M059J (cell line): ENCODE measurements around the gene CBLB. TPM values are rescaled to one million over a fixed set of nuclear protein-coding genes. Genes with fewer than 3 reads are reported as not detected.
"Not testable (repeated sequence)": the region's sequence is repeated elsewhere in the genome, so short reads cannot be mapped to it uniquely, and the experiment has no call there.

Experiments
- DNase-seq: peaks from one replicate; pipeline ENCODE4 v3.0.0-alpha.2; 2012; ENCODE audit warnings: low read depth
- total RNA-seq: library from RNA; depleted of rRNA; stranded (reverse); fragments of >200 nt; shearing (Covaris generic); gene quantifications from 2 replicates; pipeline ENCODE4 v1.2.3, GENCODE V29; 2014

The CBLB gene
- total RNA-seq, 1 experiment from 2014 or later: 11.4 TPM

- DNase-seq: no peak
Observed at GRCh38 chr3:105755121-105755886, 113.5 kb downstream of the CBLB start.

- peak; percentile 77 for DNase-seq
Observed at GRCh38 chr3:105752791-105753415, 115.9 kb downstream of the CBLB start.

GRCh38 chr3:105747696-105748095 is 121.1 kb downstream of the CBLB start:
- DNase-seq: no peak

DNA sequence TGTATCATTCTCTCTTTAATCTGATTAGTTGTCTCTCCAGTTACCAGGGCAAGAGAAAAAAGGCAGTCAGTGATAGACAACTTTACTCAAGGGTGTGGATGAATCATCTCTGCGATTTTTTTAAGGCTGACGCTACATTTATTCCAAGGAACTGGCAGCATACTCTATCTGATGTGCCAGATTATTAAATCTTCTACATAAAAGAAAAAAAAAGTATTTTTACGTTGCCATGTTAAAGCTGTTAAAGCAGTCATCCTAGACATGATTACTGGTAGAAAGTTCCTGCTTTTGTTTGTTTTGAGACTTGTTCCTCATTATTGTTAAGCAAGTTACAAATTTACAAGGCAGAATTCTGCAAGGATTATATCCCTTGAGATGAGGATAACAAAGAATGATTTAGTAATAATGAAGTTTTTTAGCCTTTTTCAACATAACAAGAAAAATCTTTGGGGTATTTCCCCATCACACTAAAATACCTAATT is 121.7 kb downstream of the CBLB start:
- DNase-seq: peak; percentile 71

- DNase-seq: no peak
Observed at GRCh38 chr3:105746231-105746996, 122.4 kb downstream of the CBLB start.

DNA sequence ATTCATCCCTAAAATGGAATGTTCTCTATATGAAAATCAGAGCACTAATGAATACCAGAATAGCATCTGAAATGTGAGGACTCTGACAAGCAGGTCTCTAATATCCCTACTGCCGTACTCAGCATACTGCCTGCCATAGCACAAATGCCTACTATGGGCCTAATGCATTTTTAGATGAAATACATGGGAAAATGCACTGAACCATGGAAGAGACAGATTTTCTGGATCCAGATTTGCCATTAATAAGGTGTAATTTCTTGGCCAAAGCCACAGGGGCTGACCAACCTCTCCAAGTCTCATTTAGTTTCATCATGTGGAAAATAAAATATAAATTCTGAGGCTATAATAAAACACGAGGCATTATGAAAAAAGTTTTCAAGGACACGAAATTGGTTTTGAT is 123.8 kb downstream of the CBLB start:
- DNase-seq: no peak

DNA sequence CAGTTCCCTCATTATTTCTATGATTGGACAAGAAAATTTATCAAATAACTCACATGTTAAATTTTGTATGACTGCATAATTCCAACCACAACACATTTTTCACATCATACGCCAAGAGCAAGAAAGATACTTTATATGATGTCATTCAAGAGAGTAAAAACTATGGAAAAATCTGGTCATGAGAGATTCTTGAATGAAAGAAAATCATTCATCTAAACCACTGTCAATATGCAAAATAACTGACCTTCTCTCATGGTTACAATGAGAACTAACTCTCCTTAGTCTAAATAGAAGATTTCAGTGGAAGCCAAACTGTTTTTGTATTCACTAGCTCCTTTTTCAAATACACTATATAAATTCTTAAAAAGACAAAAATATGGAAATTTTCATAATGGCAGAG is 124.6 kb downstream of the CBLB start:
- no peak for DNase-seq

DNA sequence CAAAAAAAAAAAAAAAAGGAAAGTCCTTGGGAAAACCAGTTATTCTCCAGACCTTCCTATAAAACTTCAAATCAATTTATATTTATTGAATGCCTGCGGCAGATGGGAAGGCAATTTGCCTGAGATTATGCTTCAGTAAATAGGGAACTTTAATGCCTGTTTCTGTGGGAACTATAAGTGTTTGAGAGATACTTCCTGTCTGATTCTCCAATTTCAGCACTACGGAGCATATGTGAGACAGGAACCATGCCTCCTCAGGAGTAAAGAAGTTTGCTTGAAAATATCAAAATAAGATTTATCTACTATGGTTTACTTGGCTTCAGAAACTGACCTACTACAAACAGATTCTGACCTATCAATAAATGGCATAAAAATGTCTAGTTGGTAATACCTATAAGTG is 135.5 kb downstream of the CBLB start:
- no peak for DNase-seq

- DNase-seq: no peak
Observed at GRCh38 chr3:105731686-105732085, 137.1 kb downstream of the CBLB start.

- no peak for DNase-seq
Observed at GRCh38 chr3:105730801-105731354, 137.9 kb downstream of the CBLB start.

- no peak for DNase-seq
Observed at GRCh38 chr3:105729667-105730066, 139.1 kb downstream of the CBLB start.

DNA sequence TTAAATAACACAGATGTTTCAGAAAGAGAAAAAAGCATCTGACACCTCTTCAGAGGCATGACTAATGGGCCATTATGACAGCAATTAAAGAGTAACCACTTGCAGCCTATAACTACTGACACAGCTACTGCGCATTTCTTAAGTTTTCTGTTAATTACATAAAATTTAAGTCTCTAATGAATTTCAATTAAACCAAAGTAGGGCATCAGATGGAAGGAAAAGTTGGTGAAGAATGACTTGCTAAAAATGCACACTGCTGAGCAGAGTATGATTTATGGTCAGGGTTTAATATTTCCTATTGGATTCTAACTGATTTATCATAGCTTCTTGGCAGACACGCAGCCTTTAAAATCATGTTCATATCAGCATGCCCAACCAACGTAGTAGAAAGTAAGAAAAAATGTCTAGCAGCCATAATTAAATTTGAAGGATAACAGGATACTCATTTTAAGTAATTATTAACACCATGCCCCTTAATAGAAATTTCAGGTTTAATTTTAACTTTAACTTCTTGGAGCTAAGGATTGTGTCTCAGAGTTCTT is 140.0 kb downstream of the CBLB start:
- DNase-seq: no peak

DNA sequence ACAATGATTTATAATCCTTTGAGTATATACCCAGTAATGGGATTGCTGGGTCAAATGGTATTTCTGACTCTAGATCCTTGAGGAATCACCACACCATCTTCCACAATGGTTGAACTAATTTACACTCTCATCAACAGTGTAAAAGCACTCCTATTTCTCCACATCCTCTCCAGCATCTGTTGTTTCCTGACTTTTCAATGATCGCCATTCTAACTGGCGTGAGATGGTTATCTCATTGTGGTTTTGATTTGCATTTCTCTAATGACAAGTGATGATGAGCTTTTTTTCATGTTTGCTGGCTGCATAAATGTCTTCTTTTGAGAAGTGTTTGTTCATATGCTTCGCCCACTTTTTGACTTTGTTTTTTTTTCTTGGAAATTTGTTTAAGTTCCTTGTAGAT is 141.8 kb downstream of the CBLB start:
- DNase-seq: not testable (repeated sequence)

DNA sequence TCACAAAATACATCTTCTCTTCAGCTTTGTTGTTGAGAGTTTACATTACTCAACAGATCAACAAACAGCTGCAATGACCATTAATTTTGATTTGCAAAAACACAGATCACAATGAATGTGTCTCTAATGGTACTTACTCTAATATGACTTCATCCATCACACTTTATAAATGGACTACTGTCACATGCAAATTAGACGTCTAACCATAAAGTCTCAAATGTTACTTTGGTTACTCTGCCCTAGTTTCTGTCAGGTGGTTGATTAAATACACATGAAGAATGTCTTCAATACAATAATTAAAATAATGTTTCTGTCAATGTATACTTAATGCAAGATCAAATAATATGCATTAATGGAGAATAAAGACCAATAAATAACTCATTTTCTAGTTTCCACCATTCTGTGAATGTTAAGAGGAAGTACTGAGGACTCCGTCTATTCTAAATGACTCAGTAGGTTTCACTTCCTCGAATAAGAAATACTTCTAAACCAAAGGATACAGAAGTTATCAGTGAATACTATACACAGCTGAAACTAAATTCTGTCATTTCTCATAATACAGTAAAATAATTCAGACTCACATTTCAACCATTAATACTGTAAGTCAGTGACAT is 145.8 kb downstream of the CBLB start:
- no peak for DNase-seq

DNA sequence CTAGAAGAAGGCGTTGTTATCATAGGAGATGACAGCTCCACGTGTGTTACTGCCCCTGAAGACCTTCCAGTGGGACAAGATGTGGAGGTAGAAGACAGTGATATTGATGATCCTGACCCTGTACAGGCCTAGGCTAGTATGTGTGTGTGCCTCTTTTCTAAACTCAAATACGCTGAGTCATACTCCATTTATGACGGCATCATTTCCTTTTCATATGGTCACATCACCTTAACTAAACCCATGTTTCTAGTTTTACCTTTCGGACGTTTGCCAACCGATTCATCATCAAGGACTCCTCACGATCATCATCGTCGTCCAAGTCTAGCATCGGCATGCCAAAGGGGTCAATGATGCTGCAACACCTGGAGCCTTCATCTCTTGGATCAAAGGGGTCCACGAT is 149.0 kb downstream of the CBLB start:
- DNase-seq: no peak

GRCh38 chr3:105715372-105715771 is 153.4 kb downstream of the CBLB start:
- DNase-seq: peak; percentile 65

DNA sequence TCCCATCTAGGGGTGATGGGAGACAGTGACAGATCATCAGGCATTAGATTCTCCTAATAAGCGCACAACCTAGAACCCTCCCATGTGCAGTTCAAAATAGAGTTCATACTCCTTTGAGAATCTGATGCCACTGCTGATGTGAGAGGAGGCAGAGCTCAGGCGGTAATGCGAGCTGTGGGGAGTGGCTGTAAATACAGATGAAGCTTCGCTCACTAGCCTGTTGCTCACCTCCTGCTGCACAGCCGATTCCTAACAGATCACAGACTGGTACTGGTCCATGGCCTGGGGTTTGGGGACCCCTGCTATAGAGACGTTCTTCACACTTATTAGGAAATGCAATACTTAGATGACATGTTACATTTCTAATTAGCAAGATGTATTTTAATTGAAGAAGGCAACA is 154.4 kb downstream of the CBLB start:
- DNase-seq: no peak

GRCh38 chr3:105708980-105709379 is 159.8 kb downstream of the CBLB start:
- DNase-seq: no peak

- DNase-seq: no peak
Observed at GRCh38 chr3:105707009-105707408, 161.8 kb downstream of the CBLB start.

DNA sequence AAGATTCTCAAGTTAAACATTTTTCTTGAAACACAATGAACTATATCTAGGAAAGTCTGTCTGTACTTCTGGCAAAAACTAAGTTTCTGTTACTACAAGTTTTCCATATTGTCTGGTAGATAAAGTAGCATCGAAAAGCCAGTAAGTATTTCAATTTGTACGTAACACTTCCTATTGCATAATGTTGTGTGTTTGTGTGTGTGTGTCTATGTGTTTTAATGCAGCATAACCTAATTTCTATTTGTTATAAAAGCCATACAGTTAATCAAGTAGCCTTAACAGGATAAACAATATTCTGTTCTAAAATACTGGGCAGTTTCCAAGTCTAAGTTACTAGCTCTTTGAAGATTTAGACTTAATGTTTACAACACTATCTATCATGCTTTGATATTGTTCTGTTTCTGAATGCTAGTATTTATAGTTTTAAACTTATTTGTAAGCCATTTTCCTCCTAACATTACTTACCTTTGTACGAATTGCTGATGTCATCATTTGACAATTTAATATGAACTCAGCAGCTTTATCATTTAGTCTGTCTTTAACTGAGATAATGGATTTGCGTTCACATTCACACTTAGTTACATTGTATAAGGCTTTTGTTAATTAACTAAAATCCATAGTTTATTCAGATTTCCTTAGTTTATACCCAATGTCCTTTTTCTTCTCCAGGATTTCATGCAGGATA is 163.9 kb downstream of the CBLB start:
- DNase-seq: no peak

DNA sequence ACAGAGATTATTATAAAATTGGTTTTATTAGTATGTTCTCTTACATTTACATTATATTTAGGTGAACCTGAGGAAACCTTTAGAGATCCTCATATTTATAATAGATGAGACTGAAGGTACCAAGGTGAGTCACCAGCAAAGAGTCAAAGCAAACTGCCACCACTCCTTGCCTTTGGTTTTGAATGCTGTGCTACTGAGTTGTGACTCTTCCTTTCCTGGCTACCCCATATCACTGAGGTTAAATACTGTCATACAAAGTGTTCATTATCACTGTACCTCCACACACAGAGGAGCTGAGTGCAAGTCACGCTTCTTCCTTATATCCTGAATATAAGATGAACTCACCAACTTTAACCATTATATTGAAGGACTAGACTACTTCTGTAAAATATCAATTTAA is 168.2 kb downstream of the CBLB start:
- no peak for DNase-seq
